HG03039 (cell line): Measurements from ENCODE around the gene LIPE.
A peak's percentile ranks its signal among the peaks of the same experiment; 100 is the strongest.

Experiments used
- ATAC-seq: cut with Tn5 transposase; IDR thresholded peaks from one replicate; pipeline ENCODE4 v1.9.1; 2021; ENCODE audit warnings: mild to moderate bottlenecking, moderate library complexity; ENCODE audit not compliant: unreplicated experiment

The LIPE gene

DNA sequence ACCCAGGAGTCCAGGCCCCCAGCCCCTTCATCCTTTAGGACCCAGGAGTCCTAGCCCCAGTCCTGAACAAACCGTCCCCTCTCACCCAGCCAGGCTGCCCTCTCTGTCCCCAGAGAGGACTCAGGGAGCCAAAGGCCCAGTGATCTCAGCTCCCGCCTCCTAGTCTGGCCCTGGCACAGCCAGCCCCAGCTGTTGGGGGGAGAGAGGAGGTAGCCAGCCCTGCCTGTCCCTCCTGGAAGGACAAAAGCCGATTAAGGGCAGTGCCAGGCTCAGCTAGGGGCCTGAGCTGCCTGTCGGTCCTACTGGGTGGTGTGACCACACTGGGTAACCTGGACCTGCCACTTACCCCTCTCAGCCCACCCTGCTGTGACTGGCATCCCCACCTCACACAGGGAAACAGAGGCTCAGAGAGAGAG is 14.5 kb downstream of the LIPE start:
- ATAC-seq = no peak

DNA sequence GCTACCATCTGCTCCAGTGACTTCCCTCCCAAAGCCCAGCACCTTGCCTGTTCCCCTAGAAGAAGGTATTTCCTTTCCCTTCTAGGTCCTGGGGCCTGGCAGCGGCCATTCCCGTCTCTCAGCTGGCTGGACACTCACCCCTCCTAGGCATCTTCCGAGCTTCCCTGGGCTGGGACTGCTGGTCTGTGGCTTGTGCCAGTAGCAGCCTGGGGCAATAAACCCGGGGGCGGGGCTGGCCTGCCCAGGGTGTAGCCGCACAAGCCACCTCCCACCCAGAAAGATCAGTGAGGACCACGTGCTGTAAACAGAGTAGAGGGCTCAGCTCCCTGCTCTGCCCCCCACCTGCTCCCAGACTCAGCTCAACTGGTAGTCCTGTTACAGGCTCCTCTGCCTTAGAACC is 15.0 kb downstream of the LIPE start:
- ATAC-seq = no peak

DNA sequence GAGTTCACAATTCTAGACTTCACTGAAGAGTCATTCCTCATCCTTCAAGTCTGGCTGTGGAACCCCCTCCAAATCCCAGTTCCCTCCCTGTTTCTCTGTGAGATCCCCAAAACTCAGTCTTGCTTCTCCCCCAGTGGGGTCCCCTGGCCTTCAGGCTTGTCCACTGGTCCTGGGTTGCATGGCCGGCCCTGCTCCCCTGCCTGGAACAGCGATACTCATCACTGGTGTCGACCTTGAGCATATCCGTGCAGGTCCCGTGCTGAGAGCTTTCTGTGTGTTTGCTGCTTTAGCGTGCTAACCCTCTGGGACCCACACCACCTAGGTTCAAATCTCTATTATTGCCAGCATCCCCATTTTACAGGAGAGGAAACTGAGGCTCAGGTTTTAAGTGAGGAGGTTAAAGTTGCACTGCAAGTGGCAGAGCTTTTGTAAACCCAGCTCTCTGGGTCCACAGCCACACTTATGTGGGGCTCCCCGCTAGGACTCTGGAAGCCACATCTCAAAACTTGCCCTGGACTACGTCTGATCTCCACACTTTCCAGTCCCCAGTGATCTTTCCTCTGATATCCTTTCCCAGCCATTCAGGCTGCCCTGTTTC is 15.5 kb downstream of the LIPE start:
- no peak for ATAC-seq

- no peak for ATAC-seq
Observed at GRCh38 chr19:42410371-42410770, 16.8 kb downstream of the LIPE start.

- no peak for ATAC-seq
Observed at GRCh38 chr19:42409477-42409876, 17.7 kb downstream of the LIPE start.

DNA sequence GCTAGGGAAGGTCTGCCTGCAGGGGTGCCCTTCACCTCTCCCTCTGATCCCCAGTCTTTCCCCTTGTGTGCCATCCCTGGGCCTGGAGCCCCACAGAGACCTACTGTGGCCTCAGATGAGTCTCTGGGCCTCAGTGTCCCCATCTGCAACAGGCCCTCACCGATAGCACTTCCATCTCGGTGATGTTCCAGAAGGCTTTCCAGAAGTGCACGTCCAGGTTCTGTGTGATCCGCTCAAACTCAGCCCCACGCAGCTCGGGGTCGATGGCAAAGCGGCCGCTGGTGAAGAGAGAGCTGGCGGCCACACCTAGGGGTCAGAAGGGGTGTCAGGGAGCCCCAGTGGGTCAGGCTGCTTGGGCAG is 19.4 kb downstream of the LIPE start:
- ATAC-seq = no peak

GRCh38 chr19:42407085-42407815 is 19.9 kb downstream of the LIPE start:
- no peak for ATAC-seq

GRCh38 chr19:42406111-42406510 is 21.1 kb downstream of the LIPE start:
- no peak for ATAC-seq

GRCh38 chr19:42403586-42403985 is 23.6 kb downstream of the LIPE start:
- no peak for ATAC-seq

DNA sequence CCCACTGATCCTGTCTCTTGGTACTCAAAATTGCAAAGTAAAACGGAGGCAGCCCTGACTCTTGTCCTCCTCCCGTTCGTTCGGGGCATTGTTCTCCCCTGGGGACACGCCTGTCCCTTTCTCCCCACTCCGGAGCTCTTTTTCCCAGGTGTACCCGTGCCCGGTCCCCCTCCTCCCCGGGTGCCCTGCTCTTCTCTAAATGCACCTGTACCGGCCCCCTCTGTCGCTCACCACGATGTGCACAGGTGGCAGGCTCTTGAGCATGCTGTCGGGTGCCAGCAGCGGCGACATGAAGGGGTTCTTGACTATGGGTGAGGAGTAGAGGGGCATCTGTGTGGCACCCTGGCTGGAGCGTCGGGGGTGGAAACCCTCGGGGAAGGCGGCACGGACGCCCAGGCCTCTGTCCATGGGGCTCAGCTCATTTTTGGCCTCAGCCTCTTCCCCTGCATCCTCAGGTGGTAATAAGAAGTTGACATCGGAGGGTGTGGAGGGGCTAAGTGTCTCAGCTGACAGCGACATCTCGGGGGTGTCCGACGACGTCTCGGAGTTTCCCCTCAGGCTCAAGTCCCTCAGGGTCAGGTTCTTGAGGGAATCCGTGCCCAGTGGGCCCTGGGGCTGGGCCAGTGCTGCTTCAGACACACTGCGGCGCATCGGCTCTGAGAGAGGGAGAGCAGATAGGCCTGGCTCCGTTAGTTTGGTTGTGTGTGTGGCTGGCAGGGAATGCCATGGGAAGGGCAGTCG is 24.6 kb downstream of the LIPE start:
- ATAC-seq = no peak

DNA sequence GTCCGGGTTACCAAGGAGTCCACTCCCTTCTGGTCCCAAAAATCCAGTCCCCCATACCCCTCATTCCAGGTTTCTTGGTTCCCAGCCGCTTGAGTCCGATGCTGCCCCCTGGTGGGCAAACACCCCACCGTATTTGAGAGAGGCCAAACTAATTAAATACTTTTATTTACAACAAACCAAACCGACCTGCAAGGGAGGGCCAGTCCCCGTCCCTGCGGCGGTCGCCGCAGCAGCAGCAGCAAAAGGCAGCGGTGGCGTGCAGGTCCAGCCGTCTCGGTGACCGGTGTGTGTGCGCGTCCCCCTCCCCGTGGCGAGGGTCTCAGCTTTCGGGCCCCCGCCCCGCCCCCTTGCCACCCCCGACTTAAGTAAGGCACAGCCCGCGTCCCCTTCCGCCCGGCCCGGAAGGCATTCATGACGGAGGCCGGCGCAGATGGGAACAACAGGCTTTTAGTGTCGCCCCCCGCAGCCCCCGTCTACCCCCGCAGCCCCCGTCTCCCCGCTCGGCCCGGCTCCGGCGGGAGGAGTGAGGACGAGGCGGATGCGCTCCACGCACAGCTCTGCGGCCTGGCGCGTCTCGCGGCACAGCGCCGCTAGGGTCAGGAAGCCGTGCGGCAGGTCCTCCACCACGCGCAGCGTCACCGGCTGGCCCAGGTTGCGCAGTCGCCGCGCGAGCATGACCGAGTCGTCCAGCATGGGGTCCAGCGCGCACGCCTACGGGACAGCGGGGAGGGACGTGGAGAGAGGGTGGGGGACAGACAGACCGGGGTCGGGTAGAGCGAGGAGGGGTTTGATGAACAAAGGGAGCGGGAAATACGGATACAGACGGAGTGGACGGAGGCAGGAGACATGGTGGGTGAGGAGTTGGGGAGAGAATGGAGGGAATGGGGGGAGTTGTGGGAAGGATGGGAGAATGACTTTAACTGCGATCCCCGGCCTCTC is 25.6 kb downstream of the LIPE start:
- ATAC-seq = no peak

DNA sequence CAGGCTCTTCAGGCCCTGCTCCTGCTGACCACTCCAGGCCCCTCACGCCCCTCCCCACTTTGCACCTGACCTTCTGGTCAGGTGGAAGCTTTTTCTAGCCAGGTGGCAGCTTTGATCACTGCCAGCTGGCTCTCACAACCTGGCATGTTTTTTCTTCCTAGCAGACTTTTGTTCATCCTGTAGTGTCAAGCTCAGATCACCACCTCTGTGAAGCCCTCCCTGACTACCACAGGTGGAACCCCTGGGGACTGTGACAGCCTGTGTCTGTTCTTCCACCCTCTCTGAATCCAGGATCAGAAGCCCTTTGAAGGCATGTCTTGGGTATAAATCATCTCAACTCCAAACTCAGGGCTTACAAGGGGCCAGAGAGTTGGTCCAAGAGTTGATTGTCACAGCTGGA is 26.8 kb downstream of the LIPE start:
- ATAC-seq = no peak

DNA sequence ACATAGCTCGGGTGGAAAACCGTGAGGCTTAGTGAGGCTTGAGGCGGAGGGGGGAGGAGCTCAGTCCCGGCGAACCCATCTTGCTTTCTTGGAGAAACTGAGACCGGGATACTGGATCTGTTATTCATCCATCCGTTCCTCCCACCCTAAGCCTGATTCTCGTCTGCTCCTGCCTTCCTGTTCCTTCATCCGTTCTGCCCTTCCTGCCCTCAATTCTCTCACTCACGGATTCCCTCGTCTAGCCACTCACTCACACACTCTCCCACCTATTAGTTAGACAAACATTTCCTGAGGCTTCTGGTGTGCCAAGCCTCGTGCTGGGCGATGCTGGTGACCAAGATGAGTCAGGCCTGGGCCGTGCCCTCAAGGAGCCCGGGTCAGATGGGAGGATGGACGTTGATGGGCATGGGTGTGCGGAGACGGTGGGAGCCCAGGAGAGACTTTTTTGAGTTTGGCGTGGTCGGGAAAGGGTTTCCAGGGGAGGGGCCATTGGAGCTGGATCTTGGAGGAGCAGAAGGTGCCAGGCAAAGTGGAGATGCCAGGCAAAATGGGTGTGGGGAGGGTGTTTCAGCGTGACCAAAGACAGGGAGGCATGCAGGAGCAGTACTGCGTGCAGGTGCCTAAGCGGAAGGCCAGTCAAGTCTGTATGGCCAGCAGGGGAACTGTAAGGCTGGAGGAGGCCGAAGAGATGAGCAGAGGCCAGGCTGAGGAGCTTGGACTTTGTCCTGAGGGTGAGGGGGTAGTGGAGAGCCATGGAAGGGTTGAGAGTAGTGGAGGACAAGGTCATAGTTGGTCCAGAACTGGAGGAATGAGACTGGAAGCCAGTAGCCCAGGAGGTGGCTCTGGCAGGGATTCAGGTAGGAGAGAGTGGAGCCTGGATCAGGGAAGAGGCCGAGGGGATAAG is 29.7 kb downstream of the LIPE start:
- no peak for ATAC-seq

DNA sequence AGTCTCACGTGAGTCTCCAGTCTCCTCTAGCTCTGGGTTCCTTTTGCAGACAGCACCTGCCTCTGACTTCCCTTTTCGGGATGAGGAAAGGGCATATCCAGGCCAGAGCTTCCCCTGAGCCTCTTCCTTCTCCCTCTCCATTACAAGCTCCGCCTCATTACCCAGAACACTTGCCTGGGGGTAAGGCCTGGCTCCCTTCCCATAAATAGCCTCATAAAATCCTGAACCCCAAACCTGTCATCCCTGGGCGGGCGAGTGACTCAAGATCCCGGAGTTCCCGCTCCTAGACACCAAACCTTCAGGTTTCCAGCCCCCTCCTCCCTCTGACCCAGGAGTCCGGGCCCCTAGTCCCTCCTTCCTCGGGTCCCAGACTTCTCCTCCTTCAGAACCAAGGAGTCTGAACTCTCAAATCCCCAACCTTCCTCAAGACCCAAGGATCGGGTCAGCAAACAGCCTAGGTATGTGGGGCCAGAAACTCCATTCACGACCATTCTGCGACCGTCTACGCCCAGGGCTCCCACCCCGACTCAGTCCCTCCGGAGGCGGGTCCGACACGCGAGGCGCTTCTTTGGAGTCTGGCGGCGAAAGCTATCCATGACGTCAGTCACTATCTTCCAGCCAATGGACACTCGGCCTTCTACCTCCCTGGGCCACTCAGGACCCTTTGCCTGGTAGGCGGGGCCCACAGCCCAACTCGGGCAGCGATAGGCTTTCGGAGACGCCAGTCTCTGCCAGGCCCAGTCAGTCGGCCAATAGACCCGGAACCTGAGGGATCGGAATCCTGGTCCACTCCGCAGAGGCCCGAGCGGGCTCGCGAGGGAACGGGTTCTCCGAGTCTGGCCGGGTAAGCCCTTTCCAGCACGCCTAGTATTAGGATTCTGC is 30.6 kb downstream of the LIPE start:
- peak; percentile 91 for ATAC-seq

DNA sequence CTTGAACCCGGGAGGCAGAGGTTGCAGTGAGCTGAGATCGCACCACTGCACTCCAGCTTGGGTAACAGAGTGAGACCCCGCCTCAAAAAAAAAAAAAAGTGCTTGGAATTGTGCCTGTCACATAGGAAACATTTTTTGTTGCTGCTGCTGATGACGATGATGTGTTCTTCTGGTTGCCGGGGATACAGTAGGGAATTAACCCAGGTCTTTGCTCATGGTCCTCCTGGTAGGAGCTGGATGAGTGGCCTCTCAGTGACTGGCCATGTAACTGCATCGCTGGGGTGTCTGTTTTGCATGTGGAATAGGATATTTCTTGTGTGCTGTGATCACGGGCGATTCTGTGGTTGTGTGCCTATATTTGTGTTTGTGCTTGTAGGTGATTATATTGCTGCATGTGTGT is 32.4 kb downstream of the LIPE start:
- no peak for ATAC-seq

- ATAC-seq = no peak
Observed at GRCh38 chr19:42392165-42392564, 35.0 kb downstream of the LIPE start.

DNA sequence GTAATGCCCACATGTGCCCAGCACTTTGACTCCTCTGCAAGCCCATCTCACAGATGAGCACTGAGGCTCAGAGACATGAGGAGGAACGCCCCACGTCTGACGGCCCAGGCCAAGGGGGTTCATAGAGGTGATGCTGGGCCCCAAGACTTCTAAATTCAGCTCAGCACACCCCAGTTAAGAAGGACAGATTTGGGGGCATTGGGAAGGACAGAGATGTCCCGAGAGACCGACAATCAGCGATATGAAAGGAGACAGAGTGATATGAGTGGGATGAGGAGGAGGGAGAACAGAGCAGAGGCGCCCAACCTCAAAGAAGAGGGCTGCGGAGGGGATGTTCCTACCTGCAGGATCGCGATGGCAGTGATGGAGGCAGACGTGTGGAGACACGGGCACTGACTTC is 37.3 kb downstream of the LIPE start, which contains the start of gene CNFN:
Gene CNFN, minus strand, starts transcription at position 399 of the 400 bp plus-strand sequence. CDS start 1,260 bp downstream, outside the sequence.
- no peak for ATAC-seq

DNA sequence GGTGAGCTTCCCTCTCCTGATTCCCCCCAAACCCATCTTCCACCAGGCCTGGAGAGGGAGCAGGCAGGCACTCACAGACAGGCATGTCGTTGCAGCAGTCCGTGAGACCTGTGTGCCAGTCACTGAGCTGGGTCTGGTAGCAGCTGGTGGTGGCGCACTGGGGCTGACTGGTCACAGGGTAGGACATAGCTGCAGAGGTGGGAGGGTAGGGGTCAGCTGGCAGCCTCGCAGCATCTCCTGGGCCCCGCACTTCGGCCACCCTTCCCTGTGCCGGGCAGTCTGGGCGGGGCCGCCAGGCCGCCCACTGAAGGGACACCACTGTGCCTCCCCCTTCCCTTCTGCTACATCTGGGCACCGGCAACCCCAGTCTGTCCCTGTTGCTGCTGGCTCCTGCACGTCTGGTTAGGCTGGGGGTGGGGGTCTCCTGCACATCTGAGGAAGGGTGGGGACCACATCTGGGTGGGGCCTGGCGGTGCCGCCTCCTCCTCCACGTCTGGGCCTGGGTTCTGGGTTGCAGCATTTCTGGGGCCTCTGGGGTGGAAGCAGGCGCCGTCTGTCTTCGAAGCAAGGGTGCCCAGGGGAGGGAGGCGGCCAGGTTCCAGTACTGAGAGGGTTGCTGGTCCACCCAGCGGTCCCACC is 38.2 kb downstream of the LIPE start:
- ATAC-seq = no peak
